ENCODE measurements around the gene HHIP. TPM values are rescaled to one million over a fixed set of nuclear protein-coding genes. Genes with fewer than 3 reads are reported as not detected.

HHIP gene
- total RNA-seq, 5 donors from 2014 or later (not counting 1 experiment from before 2014, with no cell fraction given) = 0.03 to 0.85 TPM; not detected in 3

GRCh38 chr4:144627663-144628076 lies 18.3 kb upstream of the HHIP start:
- no peaks in the 10 kb centered on the region for H3K27me3 ChIP-seq (replicated peaks in 1 of 2; ENCODE audit: control insufficient read depth in 2 of 2, extremely low read depth in 1 of 2, insufficient read depth in 2 of 2, low read length in 1 of 2)
- WGBS (ENCODE audit: insufficient coverage) = no CpG with 5 or more reads among the region's 2 CpGs
- no peaks in the 10 kb centered on the region for H3K36me3 ChIP-seq (ENCODE audit: control insufficient read depth in 2 of 2, extremely low read depth in 1 of 2, insufficient read depth in 1 of 2, low read length in 1 of 2)
- ATAC-seq (replicated peaks in 1 of 4) = no peak
- H3K9me3 Mint-ChIP-seq = no peaks in the 10 kb centered on the region
- no peak for DNase-seq
- H3K27ac Mint-ChIP-seq = no peak overlapping the region
- H3K27me3 Mint-ChIP-seq = no peaks in the 10 kb centered on the region
- H3K4me3 ChIP-seq (ENCODE audit: control insufficient read depth in 1 of 2, extremely low read depth in 1 of 2, low read length in 1 of 2) = no peak overlapping the region
- no peaks in the 10 kb centered on the region for H3K4me1 Mint-ChIP-seq
- no peak overlapping the region for H3K27ac ChIP-seq (ENCODE audit: low read length)
- POLR2A ChIA-PET = no interaction called here
- no peaks in the 10 kb centered on the region for H3K36me3 Mint-ChIP-seq
- CTCF ChIA-PET = no interaction called here
- H3K9me3 ChIP-seq = no peaks in the 10 kb centered on the region
- no peaks in the 10 kb centered on the region for H3K4me1 ChIP-seq (ENCODE audit: control insufficient read depth in 1 of 2, extremely low read depth in 1 of 2, insufficient read depth in 2 of 2, low read length in 2 of 2)
- no peak overlapping the region for H3K4me3 Mint-ChIP-seq

GRCh38 chr4:144633215-144633614 lies 12.7 kb upstream of the HHIP start:
- no peaks in the 10 kb centered on the region for H3K4me1 Mint-ChIP-seq
- H3K9me3 Mint-ChIP-seq = no peaks in the 10 kb centered on the region
- no peaks in the 10 kb centered on the region for H3K27me3 Mint-ChIP-seq
- H3K36me3 Mint-ChIP-seq = no peaks in the 10 kb centered on the region
- DNase-seq (no peak), ATAC-seq (replicated peaks in 1 of 4) (no peak)
- Histone ChIP-seq H3K4me3 (ENCODE audit: control insufficient read depth in 1 of 2, extremely low read depth in 1 of 2, low read length in 1 of 2) (no peak overlapping the region), H3K4me1 (ENCODE audit: control insufficient read depth in 1 of 2, extremely low read depth in 1 of 2, insufficient read depth in 2 of 2, low read length in 2 of 2) (no peaks in the 10 kb centered on the region), H3K27ac (ENCODE audit: low read length) (no peak overlapping the region), H3K9me3 (no peaks in the 10 kb centered on the region), H3K27me3 (replicated peaks in 1 of 2; ENCODE audit: control insufficient read depth in 2 of 2, extremely low read depth in 1 of 2, insufficient read depth in 2 of 2, low read length in 1 of 2) (no peaks in the 10 kb centered on the region), H3K36me3 (ENCODE audit: control insufficient read depth in 2 of 2, extremely low read depth in 1 of 2, insufficient read depth in 1 of 2, low read length in 1 of 2) (no peaks in the 10 kb centered on the region)
- 68% methylated on average over 3 of the region's 6 CpGs for WGBS (ENCODE audit: insufficient coverage)
- POLR2A ChIA-PET = no interaction called here
- H3K4me3 Mint-ChIP-seq = no peak overlapping the region
- no peak overlapping the region for H3K27ac Mint-ChIP-seq
- CTCF ChIA-PET = no interaction called here

GRCh38 chr4:144634978-144635747 lies 10.8 kb upstream of the HHIP start:
- Mint-ChIP-seq H3K36me3 (no peaks in the 10 kb centered on the region), H3K27me3 (no peaks in the 10 kb centered on the region), H3K4me3 (no peak overlapping the region), H3K4me1 (no peaks in the 10 kb centered on the region), H3K27ac (no peak overlapping the region), H3K9me3 (peaks cover 0 to 3% (median 0%) of the 10 kb centered on the region in 3 donors)
- Histone ChIP-seq H3K4me1 (ENCODE audit: control insufficient read depth in 1 of 2, extremely low read depth in 1 of 2, insufficient read depth in 2 of 2, low read length in 2 of 2) (no peaks in the 10 kb centered on the region), H3K9me3 (no peaks in the 10 kb centered on the region), H3K4me3 (ENCODE audit: control insufficient read depth in 1 of 2, extremely low read depth in 1 of 2, low read length in 1 of 2) (no peak overlapping the region), H3K27me3 (replicated peaks in 1 of 2; ENCODE audit: control insufficient read depth in 2 of 2, extremely low read depth in 1 of 2, insufficient read depth in 2 of 2, low read length in 1 of 2) (no peaks in the 10 kb centered on the region), H3K27ac (ENCODE audit: low read length) (no peak overlapping the region), H3K36me3 (ENCODE audit: control insufficient read depth in 2 of 2, extremely low read depth in 1 of 2, insufficient read depth in 1 of 2, low read length in 1 of 2) (no peaks in the 10 kb centered on the region)
- ATAC-seq (replicated peaks in 1 of 4) (no peak), DNase-seq (no peak)
- no CpG with 5 or more reads among the region's 6 CpGs for WGBS (ENCODE audit: insufficient coverage)
- ChIA-PET POLR2A (no interaction called here), CTCF (no interaction called here)

GRCh38 chr4:144644368-144645101 lies 1.4 kb upstream of the HHIP start:
- Histone ChIP-seq H3K27me3 (replicated peaks in 1 of 2; ENCODE audit: control insufficient read depth in 2 of 2, extremely low read depth in 1 of 2, insufficient read depth in 2 of 2, low read length in 1 of 2) (peaks cover 0 to 24% of the 10 kb centered on the region in 2 experiments), H3K27ac (ENCODE audit: low read length) (no peak overlapping the region), H3K36me3 (ENCODE audit: control insufficient read depth in 2 of 2, extremely low read depth in 1 of 2, insufficient read depth in 1 of 2, low read length in 1 of 2) (no peaks in the 10 kb centered on the region), H3K4me1 (ENCODE audit: control insufficient read depth in 1 of 2, extremely low read depth in 1 of 2, insufficient read depth in 2 of 2, low read length in 2 of 2) (peaks cover 14 to 16% of the 10 kb centered on the region in 2 experiments), H3K4me3 (ENCODE audit: control insufficient read depth in 1 of 2, extremely low read depth in 1 of 2, low read length in 1 of 2) (no peak overlapping the region), H3K9me3 (no peaks in the 10 kb centered on the region)
- Mint-ChIP-seq H3K4me1 (peaks cover 17 to 23% (median 21%) of the 10 kb centered on the region in 3 donors), H3K36me3 (no peaks in the 10 kb centered on the region), H3K9me3 (peaks cover 0 to 5% (median 0%) of the 10 kb centered on the region in 3 donors), H3K4me3 (peak overlapping the region in 1 of 3 donors; percentile 48), H3K27me3 (peaks cover 34 to 37% of the 10 kb centered on the region in 2 donors), H3K27ac (no peak overlapping the region)
- ATAC-seq (replicated peaks in 1 of 4) (no peak), DNase-seq (no peak)
- CTCF ChIA-PET = interaction anchor here (0.7 kb wide), 2 partner anchors 8 to 81 kb away, joined by 3 to 4 read pairs; no protein-coding TSS in a partner anchor
- POLR2A ChIA-PET = no interaction called here
- 60% methylated on average over 1 of the region's 12 CpGs for WGBS (ENCODE audit: insufficient coverage)

- DNase-seq = no peak
- H3K4me1 ChIP-seq (ENCODE audit: control insufficient read depth in 1 of 2, extremely low read depth in 1 of 2, insufficient read depth in 2 of 2, low read length in 2 of 2) = peaks cover 14 to 16% of the 10 kb centered on the region in 2 experiments
- peak in 1 of 4 experiments; percentile 7 for ATAC-seq (replicated peaks in 1 of 4)
- 69% methylated on average over 7 of the region's 29 CpGs for WGBS (ENCODE audit: insufficient coverage)
- H3K9me3 Mint-ChIP-seq = peaks cover 0 to 5% (median 0%) of the 10 kb centered on the region in 3 donors
- H3K27me3 Mint-ChIP-seq = peaks cover 37 to 39% of the 10 kb centered on the region in 2 donors
- H3K4me1 Mint-ChIP-seq = peaks cover 17 to 23% (median 21%) of the 10 kb centered on the region in 3 donors
- H3K36me3 ChIP-seq (ENCODE audit: control insufficient read depth in 2 of 2, extremely low read depth in 1 of 2, insufficient read depth in 1 of 2, low read length in 1 of 2) = no peaks in the 10 kb centered on the region
- H3K4me3 ChIP-seq (ENCODE audit: control insufficient read depth in 1 of 2, extremely low read depth in 1 of 2, low read length in 1 of 2) = no peak overlapping the region
- peak overlapping the region; percentile 28 to 48 (median 43) for H3K4me3 Mint-ChIP-seq
- H3K27ac Mint-ChIP-seq = no peak overlapping the region
- peaks cover 0 to 24% of the 10 kb centered on the region in 2 experiments for H3K27me3 ChIP-seq (replicated peaks in 1 of 2; ENCODE audit: control insufficient read depth in 2 of 2, extremely low read depth in 1 of 2, insufficient read depth in 2 of 2, low read length in 1 of 2)
- no peak overlapping the region for H3K27ac ChIP-seq (ENCODE audit: low read length)
- ChIA-PET POLR2A (no interaction called here), CTCF (interaction anchor here (0.6 to 0.7 kb wide), 3 partner anchors 9 to 80 kb away, joined by 3 to 4 read pairs (median 3); no protein-coding TSS in a partner anchor)
- no peaks in the 10 kb centered on the region for H3K9me3 ChIP-seq
- H3K36me3 Mint-ChIP-seq = no peaks in the 10 kb centered on the region
Observed at GRCh38 chr4:144645102-144645630, 790 bp upstream of the HHIP start.

GRCh38 chr4:144646523-144647094 lies 653 bp downstream of the HHIP start:
- no peaks in the 10 kb centered on the region for H3K36me3 ChIP-seq (ENCODE audit: control insufficient read depth in 2 of 2, extremely low read depth in 1 of 2, insufficient read depth in 1 of 2, low read length in 1 of 2)
- H3K36me3 Mint-ChIP-seq = no peaks in the 10 kb centered on the region
- CTCF ChIA-PET = no interaction called here
- H3K27ac Mint-ChIP-seq = no peak overlapping the region
- H3K4me1 ChIP-seq (ENCODE audit: control insufficient read depth in 1 of 2, extremely low read depth in 1 of 2, insufficient read depth in 2 of 2, low read length in 2 of 2) = peaks cover 14 to 16% of the 10 kb centered on the region in 2 experiments
- peak in 2 of 4 experiments; percentile 35 to 37 for ATAC-seq (replicated peaks in 1 of 4)
- H3K27me3 ChIP-seq (replicated peaks in 1 of 2; ENCODE audit: control insufficient read depth in 2 of 2, extremely low read depth in 1 of 2, insufficient read depth in 2 of 2, low read length in 1 of 2) = peaks cover 0 to 24% of the 10 kb centered on the region in 2 experiments
- H3K9me3 Mint-ChIP-seq = no peaks in the 10 kb centered on the region
- POLR2A ChIA-PET = no interaction called here
- peak overlapping the region; percentile 68 to 83 (median 68) for H3K4me3 Mint-ChIP-seq
- peaks cover 35 to 43% of the 10 kb centered on the region in 2 donors for H3K27me3 Mint-ChIP-seq
- DNase-seq = no peak
- H3K9me3 ChIP-seq = no peaks in the 10 kb centered on the region
- peak overlapping the region in 1 of 2 donors; percentile 90 for H3K4me3 ChIP-seq (ENCODE audit: control insufficient read depth in 1 of 2, extremely low read depth in 1 of 2, low read length in 1 of 2)
- WGBS (ENCODE audit: insufficient coverage) = 2% methylated on average over 16 of the region's 22 CpGs
- H3K4me1 Mint-ChIP-seq = peaks cover 17 to 23% (median 21%) of the 10 kb centered on the region in 3 donors
- no peak overlapping the region for H3K27ac ChIP-seq (ENCODE audit: low read length)

Data from T-cell (primary cell).